Stomach (tissue), 4 donors: Measurements from ENCODE around the gene DDX53.

Experiments used
- EP300 ChIP-seq: sonication (generic); formaldehyde crosslinking; IDR thresholded peaks from one replicate; pipeline ENCODE4 v1.6.1; 2017; ENCODE audit warnings: antibody characterized with exemption
- POLR2A ChIP-seq, 4 donors: fragments of 450-650 bp; IDR thresholded peaks; one replicate each; pipeline ENCODE4 v1.6.1; 2016; ENCODE audit warnings: antibody characterized with exemption in 4 of 4, control low read depth in 2 of 4, mild to moderate bottlenecking in 1 of 4, moderate library complexity in 1 of 4
- POLR2AphosphoS5 ChIP-seq, 3 donors: sonication (generic); formaldehyde crosslinking; IDR thresholded peaks; one replicate each; pipeline ENCODE4 v1.6.1; 2016; ENCODE audit warnings: antibody characterized with exemption in 3 of 3
- TF ChIP-seq, protein P1 (sequence below), 7 experiments: fragments of 450-650 bp in 4 of 7; fragments of 200-600 bp in 3 of 7; sonication (generic) in 3 of 7; IDR thresholded peaks; one replicate each; pipeline ENCODE4 v1.5.1; 2016 to 2019; ENCODE audit warnings: antibody characterized with exemption in 7 of 7, control low read depth in 2 of 7, mild to moderate bottlenecking in 1 of 7

DNA sequence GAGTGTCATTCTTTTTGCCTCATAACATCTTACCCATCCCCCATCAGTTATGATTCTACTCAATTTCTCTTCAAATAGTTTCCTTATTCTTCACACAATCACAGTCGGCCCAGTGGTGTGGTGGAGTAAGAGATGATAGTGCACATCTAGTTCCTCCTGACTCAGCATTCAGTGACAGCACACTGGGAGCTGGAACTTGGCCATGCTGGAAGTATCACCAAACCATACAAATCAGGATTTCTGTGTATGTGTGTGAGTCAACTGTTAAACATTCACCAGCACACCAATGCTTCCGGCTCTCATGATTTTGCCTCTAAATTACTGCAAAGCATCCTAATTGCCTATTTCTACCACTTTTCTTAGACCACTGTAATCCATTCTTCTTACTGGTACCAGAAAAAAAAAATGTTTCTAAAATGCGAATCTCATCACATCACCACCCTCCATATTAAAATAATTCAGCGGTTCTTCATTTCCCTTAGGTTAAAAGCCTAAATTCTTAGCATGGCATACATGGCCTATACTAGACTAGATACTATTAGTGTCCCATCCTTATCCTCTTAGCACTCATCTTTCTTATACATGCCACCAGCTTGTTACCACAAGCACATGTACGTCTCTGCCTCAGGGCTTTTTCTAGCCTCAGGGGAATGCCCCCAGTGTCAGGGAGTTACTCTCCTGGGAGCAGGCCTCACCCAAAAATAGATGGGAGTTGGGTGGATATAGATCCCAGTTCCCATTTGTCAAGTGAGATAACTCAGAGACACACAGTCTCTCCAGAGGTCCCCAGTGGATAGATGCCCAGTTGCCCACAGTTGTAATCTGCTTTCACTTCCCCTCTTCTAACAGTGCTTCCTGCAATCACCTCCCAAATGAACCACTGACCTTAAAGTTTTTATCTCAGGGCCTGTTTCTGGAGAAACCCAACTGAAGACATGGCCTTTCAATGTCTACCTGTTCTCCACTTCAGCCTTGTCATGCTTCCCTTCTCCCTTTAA is 49.2 kb upstream of the DDX53 start:
- TF ChIP-seq, protein P1, sequence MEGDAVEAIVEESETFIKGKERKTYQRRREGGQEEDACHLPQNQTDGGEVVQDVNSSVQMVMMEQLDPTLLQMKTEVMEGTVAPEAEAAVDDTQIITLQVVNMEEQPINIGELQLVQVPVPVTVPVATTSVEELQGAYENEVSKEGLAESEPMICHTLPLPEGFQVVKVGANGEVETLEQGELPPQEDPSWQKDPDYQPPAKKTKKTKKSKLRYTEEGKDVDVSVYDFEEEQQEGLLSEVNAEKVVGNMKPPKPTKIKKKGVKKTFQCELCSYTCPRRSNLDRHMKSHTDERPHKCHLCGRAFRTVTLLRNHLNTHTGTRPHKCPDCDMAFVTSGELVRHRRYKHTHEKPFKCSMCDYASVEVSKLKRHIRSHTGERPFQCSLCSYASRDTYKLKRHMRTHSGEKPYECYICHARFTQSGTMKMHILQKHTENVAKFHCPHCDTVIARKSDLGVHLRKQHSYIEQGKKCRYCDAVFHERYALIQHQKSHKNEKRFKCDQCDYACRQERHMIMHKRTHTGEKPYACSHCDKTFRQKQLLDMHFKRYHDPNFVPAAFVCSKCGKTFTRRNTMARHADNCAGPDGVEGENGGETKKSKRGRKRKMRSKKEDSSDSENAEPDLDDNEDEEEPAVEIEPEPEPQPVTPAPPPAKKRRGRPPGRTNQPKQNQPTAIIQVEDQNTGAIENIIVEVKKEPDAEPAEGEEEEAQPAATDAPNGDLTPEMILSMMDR (IDR thresholded peaks at IDR 0.05) = no peak
- TF ChIP-seq POLR2AphosphoS5 (IDR thresholded peaks at IDR 0.05) (no peak), POLR2A (IDR thresholded peaks at IDR 0.05) (no peak), EP300 (no peak)
